Measurements from ENCODE around the gene PRICKLE4. TPM values are rescaled to one million over a fixed set of nuclear protein-coding genes. Genes with fewer than 3 reads are reported as not detected.

The PRICKLE4 gene
- total and polyA plus RNA-seq, 2 experiments from 2014 or later, result 0.80 to 4.0 TPM

DNA sequence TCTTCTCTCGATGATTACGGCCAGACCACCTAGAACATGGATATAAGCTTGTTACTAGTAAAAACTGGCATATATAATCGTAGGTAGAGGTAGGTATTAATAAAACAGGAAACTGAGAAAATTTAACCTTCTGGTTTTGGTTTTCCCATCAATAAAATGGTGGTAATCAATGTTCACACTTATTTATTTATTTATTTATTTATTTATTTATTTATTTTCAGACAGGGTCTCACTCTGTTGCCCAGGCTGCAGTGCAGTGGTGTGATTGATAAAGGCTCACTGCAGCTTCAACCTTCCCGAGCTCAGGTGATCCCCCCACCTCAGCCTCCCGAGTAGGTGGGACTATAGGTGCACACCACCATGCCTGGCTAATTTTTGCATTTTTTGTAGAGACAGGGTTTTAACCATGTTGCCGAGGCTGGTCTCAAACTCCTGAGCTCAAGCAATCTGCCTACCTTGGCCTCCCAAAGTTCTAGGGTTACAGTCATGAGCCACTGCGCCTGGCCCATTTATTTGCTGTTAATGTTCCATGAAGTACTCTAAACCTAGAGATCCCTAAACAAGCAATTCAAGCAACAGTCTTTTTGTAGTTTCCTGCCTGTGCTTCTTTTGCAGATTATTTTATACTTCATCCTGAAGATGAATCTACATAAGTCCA lies 18.4 kb downstream of the PRICKLE4 start:
- Histone ChIP-seq H3K4me1 (ENCODE audit: insufficient read depth) (no peaks in the 10 kb centered on the region), H3K27me3 (no peaks in the 10 kb centered on the region), H3K9me2 (replicated peaks; ENCODE audit: insufficient read depth) (no peaks in the 10 kb centered on the region), H4K20me1 (ENCODE audit: insufficient read depth, poor library complexity, severe bottlenecking) (no peaks in the 10 kb centered on the region), H3K27ac (no peak overlapping the region), H3K9me3 (ENCODE audit: low read depth) (no peaks in the 10 kb centered on the region), H3K36me3 (replicated peaks; ENCODE audit: insufficient read depth, low read depth) (no peaks in the 10 kb centered on the region), H3K4me2 (no peak overlapping the region), H3K79me2 (no peaks in the 10 kb centered on the region), H3K4me3 (no peak overlapping the region), H2AFZ (no peak overlapping the region)
- no peak for DNase-seq (ENCODE audit: low spot score)
- WGBS (ENCODE audit: low lambda C conversion rate, missing lambda C conversion rate), result 96% methylated on average over 7 of the region's 7 CpGs
- TF ChIP-seq EZH2 (IDR thresholded peaks at IDR 0.05; ENCODE audit: borderline replicate concordance) (no peak), EZH2phosphoT487 (IDR thresholded peaks at IDR 0.05; ENCODE audit: low read depth, severe bottlenecking, unreplicated experiment) (no peak)
- TF ChIP-seq, protein P1, sequence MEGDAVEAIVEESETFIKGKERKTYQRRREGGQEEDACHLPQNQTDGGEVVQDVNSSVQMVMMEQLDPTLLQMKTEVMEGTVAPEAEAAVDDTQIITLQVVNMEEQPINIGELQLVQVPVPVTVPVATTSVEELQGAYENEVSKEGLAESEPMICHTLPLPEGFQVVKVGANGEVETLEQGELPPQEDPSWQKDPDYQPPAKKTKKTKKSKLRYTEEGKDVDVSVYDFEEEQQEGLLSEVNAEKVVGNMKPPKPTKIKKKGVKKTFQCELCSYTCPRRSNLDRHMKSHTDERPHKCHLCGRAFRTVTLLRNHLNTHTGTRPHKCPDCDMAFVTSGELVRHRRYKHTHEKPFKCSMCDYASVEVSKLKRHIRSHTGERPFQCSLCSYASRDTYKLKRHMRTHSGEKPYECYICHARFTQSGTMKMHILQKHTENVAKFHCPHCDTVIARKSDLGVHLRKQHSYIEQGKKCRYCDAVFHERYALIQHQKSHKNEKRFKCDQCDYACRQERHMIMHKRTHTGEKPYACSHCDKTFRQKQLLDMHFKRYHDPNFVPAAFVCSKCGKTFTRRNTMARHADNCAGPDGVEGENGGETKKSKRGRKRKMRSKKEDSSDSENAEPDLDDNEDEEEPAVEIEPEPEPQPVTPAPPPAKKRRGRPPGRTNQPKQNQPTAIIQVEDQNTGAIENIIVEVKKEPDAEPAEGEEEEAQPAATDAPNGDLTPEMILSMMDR (IDR thresholded peaks at IDR 0.05; ENCODE audit: poor library complexity), result no peak

DNA sequence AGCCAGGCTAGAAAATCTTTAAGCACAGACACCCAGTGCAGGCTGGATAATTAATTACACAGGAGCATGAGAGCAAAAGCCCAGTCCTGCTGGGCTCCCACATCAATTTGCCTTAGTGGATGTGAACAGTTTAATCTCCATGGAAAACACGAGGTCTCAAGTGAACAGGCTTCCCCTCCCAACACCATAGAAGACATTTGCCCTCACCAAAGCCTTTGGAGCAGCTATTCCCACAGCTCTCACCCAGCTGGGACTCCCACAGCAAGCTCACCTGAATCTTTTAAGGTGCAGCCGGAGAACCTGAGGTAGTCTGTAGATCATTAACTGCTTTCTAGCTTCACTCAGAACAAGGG lies 19.0 kb downstream of the PRICKLE4 start:
- TF ChIP-seq, protein P1 (IDR thresholded peaks at IDR 0.05; ENCODE audit: poor library complexity), result no peak
- TF ChIP-seq EZH2phosphoT487 (IDR thresholded peaks at IDR 0.05; ENCODE audit: low read depth, severe bottlenecking, unreplicated experiment) (no peak), EZH2 (IDR thresholded peaks at IDR 0.05; ENCODE audit: borderline replicate concordance) (no peak)
- no peaks in the 10 kb centered on the region for H3K27me3 ChIP-seq
- no peak overlapping the region for H3K27ac ChIP-seq
- no peak overlapping the region for H3K4me3 ChIP-seq
- no peaks in the 10 kb centered on the region for H3K36me3 ChIP-seq (replicated peaks; ENCODE audit: insufficient read depth, low read depth)
- no peaks in the 10 kb centered on the region for H3K4me1 ChIP-seq (ENCODE audit: insufficient read depth)
- H3K79me2 ChIP-seq, result no peaks in the 10 kb centered on the region
- no peak for DNase-seq (ENCODE audit: low spot score)
- WGBS (ENCODE audit: low lambda C conversion rate, missing lambda C conversion rate), result 71% methylated on average over 2 of the region's 2 CpGs
- no peak overlapping the region for H2AFZ ChIP-seq
- H3K4me2 ChIP-seq, result no peak overlapping the region
- no peaks in the 10 kb centered on the region for H3K9me3 ChIP-seq (ENCODE audit: low read depth)
- H4K20me1 ChIP-seq (ENCODE audit: insufficient read depth, poor library complexity, severe bottlenecking), result no peaks in the 10 kb centered on the region
- no peaks in the 10 kb centered on the region for H3K9me2 ChIP-seq (replicated peaks; ENCODE audit: insufficient read depth)

DNA sequence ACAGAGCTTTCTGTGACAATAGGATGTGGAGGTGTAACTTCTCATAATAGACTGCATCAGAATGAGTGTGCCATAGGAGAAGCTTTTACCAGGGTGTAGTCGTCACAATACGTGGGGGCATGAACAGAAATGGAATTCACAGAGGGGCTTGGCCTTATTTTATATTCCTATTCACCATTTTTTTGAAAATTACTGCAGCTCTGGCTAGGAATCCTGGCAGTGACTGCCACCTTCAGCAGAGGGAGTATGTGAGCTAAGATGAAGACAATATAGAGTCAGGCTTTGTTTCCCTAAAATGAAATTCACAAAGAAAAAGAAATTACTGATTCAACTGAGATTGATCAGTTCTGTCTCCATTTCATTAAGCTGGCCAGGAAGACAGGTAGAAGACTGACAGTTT lies 20.8 kb downstream of the PRICKLE4 start:
- no peaks in the 10 kb centered on the region for H3K27me3 ChIP-seq
- no peaks in the 10 kb centered on the region for H3K36me3 ChIP-seq (replicated peaks; ENCODE audit: insufficient read depth, low read depth)
- TF ChIP-seq EZH2 (IDR thresholded peaks at IDR 0.05; ENCODE audit: borderline replicate concordance), result no peak
- TF ChIP-seq, protein P1 (IDR thresholded peaks at IDR 0.05; ENCODE audit: poor library complexity), result peak; percentile 45
- no peak for TF ChIP-seq EZH2phosphoT487 (IDR thresholded peaks at IDR 0.05; ENCODE audit: low read depth, severe bottlenecking, unreplicated experiment)
- 85% methylated on average over 2 of the region's 2 CpGs for WGBS (ENCODE audit: low lambda C conversion rate, missing lambda C conversion rate)
- no peak overlapping the region for H3K27ac ChIP-seq
- no peaks in the 10 kb centered on the region for H3K4me1 ChIP-seq (ENCODE audit: insufficient read depth)
- no peak overlapping the region for H3K4me2 ChIP-seq
- no peaks in the 10 kb centered on the region for H3K9me3 ChIP-seq (ENCODE audit: low read depth)
- H3K79me2 ChIP-seq, result no peaks in the 10 kb centered on the region
- no peak overlapping the region for H2AFZ ChIP-seq
- no peaks in the 10 kb centered on the region for H4K20me1 ChIP-seq (ENCODE audit: insufficient read depth, poor library complexity, severe bottlenecking)
- H3K4me3 ChIP-seq, result no peak overlapping the region
- no peaks in the 10 kb centered on the region for H3K9me2 ChIP-seq (replicated peaks; ENCODE audit: insufficient read depth)
- no peak for DNase-seq (ENCODE audit: low spot score)
